Fibroblast of lung (primary cell): ENCODE data around the gene BCAS3. TPM values are rescaled to one million over a fixed set of nuclear protein-coding genes. Genes with fewer than 3 reads are reported as not detected.

Source experiments
- DNase-seq, 2 donors: peaks; one replicate each; pipeline versions ENCODE4 v3.0.0 to v3.0.0-alpha.2; 2010; ENCODE audit warnings: low read depth in 2 of 2
- H2AFZ ChIP-seq: 2 replicates; pipeline ENCODE4 v1.5.1; 2012; ENCODE audit warnings: low read length, control low read depth, inconsistent platforms
- H3K27ac ChIP-seq: 2 replicates; pipeline ENCODE4 v1.5.1; 2011; ENCODE audit warnings: low read length, control low read depth; ENCODE audit not compliant: insufficient read depth
- H3K27me3 ChIP-seq: 2 replicates; pipeline ENCODE4 v1.5.1; 2011; ENCODE audit warnings: mild to moderate bottlenecking, low read length; ENCODE audit not compliant: control insufficient read depth, insufficient read depth
- H3K36me3 ChIP-seq: 2 replicates; pipeline ENCODE4 v1.5.1; 2011; ENCODE audit warnings: low read length; ENCODE audit not compliant: control insufficient read depth, insufficient read depth
- H3K4me1 ChIP-seq: 2 replicates; pipeline ENCODE4 v1.5.1; 2011; ENCODE audit warnings: low read length; ENCODE audit not compliant: control insufficient read depth, insufficient read depth; ENCODE audit errors: extremely low read depth
- H3K4me2 ChIP-seq: 2 replicates; pipeline ENCODE4 v1.5.1; 2011; ENCODE audit warnings: low read length, control low read depth; ENCODE audit not compliant: insufficient read depth; ENCODE audit errors: extremely low read depth
- H3K4me3 ChIP-seq, 4 experiments: fragments of 200-600 bp in 1 of 4; sonication (generic) in 1 of 4; replicated peaks in 1 of 4; 2 replicates each; pipeline ENCODE4 v1.5.1; 2011 to 2016; ENCODE audit warnings: low read length in 4 of 4, low read depth in 3 of 4, mild to moderate bottlenecking in 3 of 4, control low read depth in 2 of 4, inconsistent platforms in 1 of 4, mixed read lengths in 1 of 4; ENCODE audit not compliant: insufficient read depth in 1 of 4; ENCODE audit errors: control extremely low read depth in 1 of 4
- H3K79me2 ChIP-seq: 2 replicates; pipeline ENCODE4 v1.5.1; 2012; ENCODE audit warnings: mild to moderate bottlenecking, low read length, inconsistent platforms; ENCODE audit not compliant: control insufficient read depth, insufficient read depth
- H3K9ac ChIP-seq: 2 replicates; pipeline ENCODE4 v1.5.1; 2011; ENCODE audit warnings: mild to moderate bottlenecking, low read length, control low read depth; ENCODE audit not compliant: insufficient read depth
- H3K9me3 ChIP-seq: 2 replicates; pipeline ENCODE4 v1.5.1; 2012; ENCODE audit warnings: low read depth, low read length; ENCODE audit not compliant: control insufficient read depth, insufficient read depth
- H4K20me1 ChIP-seq: 2 replicates; pipeline ENCODE4 v1.5.1; 2011; ENCODE audit warnings: low read length; ENCODE audit not compliant: control insufficient read depth, insufficient read depth; ENCODE audit errors: extremely low read depth
- CTCF ChIP-seq, 2 donors: IDR thresholded peaks in 1 of 2; conservative IDR thresholded peaks in 1 of 2; 1 replicate in 1 of 2; 2 replicates in 1 of 2; pipeline ENCODE4 v1.5.1; 2011 to 2012; ENCODE audit warnings: low read length in 2 of 2, control low read depth in 1 of 2, inconsistent platforms in 1 of 2, low read depth in 1 of 2, mild to moderate bottlenecking in 1 of 2
- EZH2 ChIP-seq: IDR thresholded peaks from 2 replicates; pipeline ENCODE4 v1.5.1; 2012; ENCODE audit warnings: low read length, control low read depth, mild to moderate bottlenecking; ENCODE audit errors: missing control alignments
- polyA plus RNA-seq, 2 donors: library from polyadenylated mRNA; depleted of rRNA in 1 of 2; stranded (reverse) in 1 of 2; unstranded in 1 of 2; fragments of >200 nt; gene quantifications; 2 replicates each; pipeline ENCODE4 v1.2.1, GENCODE V29; 2011 to 2012; ENCODE audit warnings: missing spikeins in 1 of 2
- total RNA-seq: library from RNA; depleted of rRNA; stranded (reverse); fragments of >200 nt; gene quantifications from 2 replicates; pipeline ENCODE4 v1.2.1, GENCODE V29; 2014

The BCAS3 gene
- total and polyA plus RNA-seq, 2 donors (not counting 1 experiment from before 2014, with no cell fraction given) = 9.9 to 43.6 TPM

GRCh38 chr17:61106354-61106753 lies 428.7 kb downstream of the BCAS3 start:
- DNase-seq = no peak
- H3K27ac ChIP-seq = no peak overlapping the region
- no peak overlapping the region for H3K9ac ChIP-seq
- no peaks in the 10 kb centered on the region for H3K4me1 ChIP-seq
- no peaks in the 10 kb centered on the region for H3K27me3 ChIP-seq
- H4K20me1 ChIP-seq = no peaks in the 10 kb centered on the region
- no peaks in the 10 kb centered on the region for H3K79me2 ChIP-seq
- H3K36me3 ChIP-seq = no peaks in the 10 kb centered on the region
- no peak for TF ChIP-seq EZH2
- no peak for TF ChIP-seq CTCF (conservative IDR thresholded peaks at IDR 0.05 in 1 of 2, IDR thresholded peaks at IDR 0.05 in 1 of 2; ENCODE audit: low read depth in 1 of 2, low read length in 2 of 2)
- H2AFZ ChIP-seq = no peak overlapping the region
- H3K9me3 ChIP-seq = no peaks in the 10 kb centered on the region
- H3K4me2 ChIP-seq = no peak overlapping the region
- H3K4me3 ChIP-seq = no peak overlapping the region

DNA sequence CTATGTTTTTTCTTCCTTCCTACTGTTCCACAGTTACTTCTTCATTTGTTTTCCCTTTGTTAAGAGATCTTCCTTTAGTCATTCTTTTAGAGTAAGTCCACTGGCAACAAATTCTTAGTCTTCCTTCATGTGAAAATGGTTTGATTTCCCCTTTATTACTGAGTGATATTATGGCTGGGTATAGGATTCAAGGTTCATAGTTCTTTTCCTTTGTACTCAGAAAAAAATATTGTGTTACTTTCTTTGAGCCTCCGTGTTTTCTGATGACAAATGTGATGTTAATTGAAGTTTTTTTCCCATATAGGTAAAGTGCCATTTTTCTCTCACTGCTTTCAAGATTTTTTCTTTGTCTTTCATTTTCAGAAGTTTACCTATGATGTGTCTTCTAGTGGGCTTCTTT lies 438.9 kb downstream of the BCAS3 start:
- H3K4me1 ChIP-seq = no peaks in the 10 kb centered on the region
- H3K9ac ChIP-seq = no peak overlapping the region
- no peak for DNase-seq
- no peak overlapping the region for H3K4me3 ChIP-seq
- no peak overlapping the region for H3K4me2 ChIP-seq
- no peak overlapping the region for H2AFZ ChIP-seq
- H3K27me3 ChIP-seq = no peaks in the 10 kb centered on the region
- H3K79me2 ChIP-seq = no peaks in the 10 kb centered on the region
- TF ChIP-seq CTCF (conservative IDR thresholded peaks at IDR 0.05 in 1 of 2, IDR thresholded peaks at IDR 0.05 in 1 of 2; ENCODE audit: low read depth in 1 of 2, low read length in 2 of 2) (no peak), EZH2 (no peak)
- no peak overlapping the region for H3K27ac ChIP-seq
- no peaks in the 10 kb centered on the region for H3K36me3 ChIP-seq
- no peaks in the 10 kb centered on the region for H4K20me1 ChIP-seq
- H3K9me3 ChIP-seq = no peaks in the 10 kb centered on the region

DNA sequence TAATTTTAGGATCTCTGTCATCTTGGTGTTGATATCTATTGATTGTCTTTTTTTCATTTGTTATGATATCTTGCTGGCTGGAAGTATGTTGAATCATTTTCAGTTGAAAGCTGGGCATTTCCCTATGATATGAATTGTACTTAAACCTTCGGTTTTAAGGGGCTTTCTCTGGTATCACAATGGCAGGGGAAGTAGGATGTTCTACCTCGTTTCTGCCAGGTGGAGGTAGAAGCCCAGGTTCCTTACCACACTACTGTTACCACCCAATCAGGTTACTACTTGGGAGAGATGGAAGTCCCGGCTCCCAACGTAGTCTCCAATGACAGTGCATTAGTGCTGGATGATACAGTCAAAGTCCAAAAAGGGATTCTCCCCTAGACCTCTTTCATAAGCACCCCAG lies 440.3 kb downstream of the BCAS3 start:
- H4K20me1 ChIP-seq = no peaks in the 10 kb centered on the region
- H3K36me3 ChIP-seq = no peaks in the 10 kb centered on the region
- H3K27ac ChIP-seq = no peak overlapping the region
- TF ChIP-seq CTCF (conservative IDR thresholded peaks at IDR 0.05 in 1 of 2, IDR thresholded peaks at IDR 0.05 in 1 of 2; ENCODE audit: low read depth in 1 of 2, low read length in 2 of 2) = no peak
- no peak overlapping the region for H2AFZ ChIP-seq
- no peak for DNase-seq
- H3K4me2 ChIP-seq = no peak overlapping the region
- no peaks in the 10 kb centered on the region for H3K27me3 ChIP-seq
- H3K9ac ChIP-seq = no peak overlapping the region
- H3K9me3 ChIP-seq = no peaks in the 10 kb centered on the region
- no peaks in the 10 kb centered on the region for H3K79me2 ChIP-seq
- H3K4me3 ChIP-seq = no peak overlapping the region
- peaks cover 2% of the 10 kb centered on the region for H3K4me1 ChIP-seq
